ENCODE data around the gene CDC42BPG.

GRCh38 chr11:64858467-64859263 is 14.2 kb upstream of the CDC42BPG start:
- no peak for TF ChIP-seq CTCF (IDR thresholded peaks at IDR 0.05)
- no peak for TF ChIP-seq POLR2A (IDR thresholded peaks at IDR 0.05)
- no peak for TF ChIP-seq EP300 (IDR thresholded peaks at IDR 0.05)
